ENCODE measurements around the gene PPP1R36. TPM values are rescaled to one million over a fixed set of nuclear protein-coding genes. Genes with fewer than 3 reads are reported as not detected.

Gene PPP1R36
- total RNA-seq, 4 donors from 2014 or later: 0.70 to 1.2 TPM; not detected in 2

DNA sequence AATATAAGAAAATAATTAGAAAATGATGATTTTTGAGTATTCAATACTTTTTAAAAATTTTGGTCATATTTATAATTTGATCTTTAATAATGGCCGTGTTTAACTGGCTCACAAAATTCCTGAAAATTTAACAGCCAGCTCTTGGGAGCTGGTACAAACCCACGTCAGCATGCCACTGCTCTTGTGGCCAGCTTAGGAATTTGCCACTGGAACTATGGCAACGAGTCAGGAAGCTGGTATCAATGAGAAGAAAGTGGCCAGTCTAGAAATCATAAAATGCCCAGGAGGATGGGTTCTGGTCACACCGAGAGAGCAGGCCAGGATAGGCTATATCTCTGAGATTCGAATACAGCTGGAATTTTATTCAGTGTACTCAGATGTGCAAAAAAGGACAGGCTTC, 82.3 kb downstream of the PPP1R36 start:
- no peaks in the 10 kb centered on the region for H3K4me1 ChIP-seq
- DNase-seq: no peak
- no peaks in the 10 kb centered on the region for H3K27me3 ChIP-seq
- H3K9me3 ChIP-seq: no peaks in the 10 kb centered on the region
- no peaks in the 10 kb centered on the region for H3K36me3 ChIP-seq
- intact Hi-C loops (cut with DNase I; ENCODE audit: low total_unique reads): loop anchor here (10.0 kb wide), 1 partner anchor 87 kb away; the partner anchor contains the start of genes HSPA2 and PPP1R36
- H3K27ac ChIP-seq: no peak overlapping the region
- no peak for TF ChIP-seq CTCF (IDR thresholded peaks at IDR 0.05)
- no peak for TF ChIP-seq POLR2A (IDR thresholded peaks at IDR 0.05)
- H3K4me3 ChIP-seq: no peak overlapping the region

GRCh38 chr14:64634558-64634957, 84.8 kb downstream of the PPP1R36 start:
- H3K4me3 ChIP-seq: no peak overlapping the region
- no peaks in the 10 kb centered on the region for H3K36me3 ChIP-seq
- H3K9me3 ChIP-seq: no peaks in the 10 kb centered on the region
- DNase-seq: no peak
- intact Hi-C loops (cut with DNase I; ENCODE audit: low total_unique reads): loop anchor here (10.0 kb wide), 1 partner anchor 90 kb away; the partner anchor contains the start of genes HSPA2 and PPP1R36
- no peaks in the 10 kb centered on the region for H3K4me1 ChIP-seq
- H3K27ac ChIP-seq: no peak overlapping the region
- H3K27me3 ChIP-seq: no peaks in the 10 kb centered on the region
- TF ChIP-seq POLR2A (IDR thresholded peaks at IDR 0.05) (no peak), CTCF (IDR thresholded peaks at IDR 0.05) (no peak)

DNA sequence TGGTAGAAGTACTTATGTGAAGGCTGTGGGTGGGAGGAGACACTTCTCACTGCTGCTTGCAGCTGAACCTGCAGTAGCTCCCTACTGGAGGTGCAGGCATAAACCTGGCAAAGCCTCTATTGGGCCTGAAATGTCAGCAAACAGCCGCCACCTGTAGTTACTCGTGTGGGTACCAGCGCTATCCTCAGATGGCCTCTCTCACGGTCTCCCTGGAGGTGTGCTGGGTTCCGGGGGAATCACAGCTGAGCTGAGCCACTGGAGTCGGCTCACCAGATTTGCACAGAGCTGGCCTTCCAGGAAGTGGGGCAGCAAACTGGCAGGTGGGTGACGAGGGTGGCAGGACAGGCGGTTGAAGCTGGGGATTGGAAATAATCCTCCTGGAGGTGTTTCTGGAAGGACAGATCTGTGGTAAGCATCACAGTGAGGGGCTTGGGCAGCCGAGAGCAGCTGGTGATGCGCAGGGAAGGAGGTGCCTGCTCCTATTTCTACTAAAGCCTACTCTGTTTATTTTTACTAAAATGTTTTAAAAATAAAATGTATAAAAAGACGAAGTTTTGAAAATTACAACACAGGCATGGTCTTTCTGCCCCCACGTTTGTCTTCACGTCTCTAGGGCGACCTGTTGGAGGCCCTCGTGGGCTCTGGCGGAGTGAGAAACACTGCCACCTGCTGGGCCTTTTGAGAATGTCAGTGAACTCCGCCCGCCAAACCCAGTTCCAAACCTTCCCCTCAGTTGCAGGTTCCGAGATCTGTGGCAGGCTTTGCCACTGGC, 86.6 kb downstream of the PPP1R36 start:
- H3K27ac ChIP-seq: no peak overlapping the region
- no peak for TF ChIP-seq POLR2A (IDR thresholded peaks at IDR 0.05)
- peak; percentile 87 to 94 (median 90) for TF ChIP-seq CTCF (IDR thresholded peaks at IDR 0.05)
- H3K4me1 ChIP-seq: no peaks in the 10 kb centered on the region
- DNase-seq: peak; percentile 73 to 82
- intact Hi-C loops (cut with DNase I; ENCODE audit: low total_unique reads): loop anchor here (10.0 kb wide), 1 partner anchor 92 kb away; the partner anchor contains the start of genes HSPA2 and PPP1R36
- H3K27me3 ChIP-seq: no peaks in the 10 kb centered on the region
- no peaks in the 10 kb centered on the region for H3K9me3 ChIP-seq
- H3K4me3 ChIP-seq: no peak overlapping the region
- H3K36me3 ChIP-seq: no peaks in the 10 kb centered on the region

GRCh38 chr14:64636980-64637429, 87.2 kb downstream of the PPP1R36 start:
- Histone ChIP-seq H3K27me3 (no peaks in the 10 kb centered on the region), H3K9me3 (no peaks in the 10 kb centered on the region), H3K36me3 (no peaks in the 10 kb centered on the region), H3K27ac (no peak overlapping the region), H3K4me1 (no peaks in the 10 kb centered on the region), H3K4me3 (no peak overlapping the region)
- TF ChIP-seq CTCF (IDR thresholded peaks at IDR 0.05) (no peak), POLR2A (IDR thresholded peaks at IDR 0.05) (no peak)
- no peak for DNase-seq
- intact Hi-C loops (cut with DNase I; ENCODE audit: low total_unique reads): loop anchor here (10.0 kb wide), 1 partner anchor 92 kb away; the partner anchor contains the start of genes HSPA2 and PPP1R36
